Astrocyte (in vitro differentiated cells and primary cell): ENCODE data around the gene RCCD1. TPM values are rescaled to one million over a fixed set of nuclear protein-coding genes. Genes with fewer than 3 reads are reported as not detected.
A peak's percentile ranks its signal among the peaks of the same experiment; 100 is the strongest.

Experiments
- DNase-seq: peaks from one replicate; pipeline ENCODE4 v3.0.0-alpha.2; 2010; ENCODE audit warnings: low read depth
- FAIRE-seq: peaks from 2 replicates; lab custom pipeline; 2011; peaks lifted over from hg19 to GRCh38; lab: Jason Lieb, UNC
- H2AFZ ChIP-seq: 2 replicates; pipeline ENCODE4 v1.6.0; 2012; ENCODE audit warnings: low read depth, low read length, inconsistent platforms
- H3K27ac ChIP-seq: 2 replicates; pipeline ENCODE4 v1.5.1; 2011; ENCODE audit warnings: low read depth, low read length, inconsistent platforms
- H3K27me3 ChIP-seq: 2 replicates; pipeline ENCODE4 v1.6.0; 2011; ENCODE audit warnings: low read length, inconsistent platforms; ENCODE audit not compliant: insufficient read depth
- H3K36me3 ChIP-seq: 2 replicates; pipeline ENCODE4 v1.5.1; 2011; ENCODE audit warnings: low read length, inconsistent platforms; ENCODE audit not compliant: insufficient read depth
- H3K4me1 ChIP-seq: 2 replicates; pipeline ENCODE4 v1.5.1; 2011; ENCODE audit warnings: low read length, inconsistent platforms; ENCODE audit not compliant: insufficient read depth
- H3K4me2 ChIP-seq: 2 replicates; pipeline ENCODE4 v1.6.0; 2012; ENCODE audit warnings: low read length, inconsistent platforms
- H3K4me3 ChIP-seq: 2 replicates; pipeline ENCODE4 v1.5.1; 2011; ENCODE audit warnings: low read depth, mild to moderate bottlenecking, low read length, inconsistent platforms; ENCODE audit not compliant: insufficient read depth
- H3K79me2 ChIP-seq: 2 replicates; pipeline ENCODE4 v1.6.0; 2012; ENCODE audit warnings: mild to moderate bottlenecking, low read length, inconsistent platforms; ENCODE audit not compliant: insufficient read depth
- H3K9ac ChIP-seq: 2 replicates; pipeline ENCODE4 v1.6.0; 2012; ENCODE audit warnings: mild to moderate bottlenecking, low read length, inconsistent platforms
- H3K9me3 ChIP-seq: 2 replicates; pipeline ENCODE4 v1.5.1; 2012; ENCODE audit warnings: low read depth, mild to moderate bottlenecking, low read length, inconsistent platforms; ENCODE audit not compliant: insufficient read depth
- H4K20me1 ChIP-seq: 2 replicates; pipeline ENCODE4 v1.6.0; 2012; ENCODE audit warnings: low read length, inconsistent platforms; ENCODE audit not compliant: insufficient read depth
- H3K27ac Mint-ChIP-seq: one replicate; pipeline ENCODE4 v1.8.0; 2021; ENCODE audit warnings: mild to moderate bottlenecking, mixed read lengths; ENCODE audit not compliant: unreplicated experiment
- H3K27me3 Mint-ChIP-seq: one replicate; pipeline ENCODE4 v1.8.0; 2021; ENCODE audit warnings: low read depth, mixed read lengths; ENCODE audit not compliant: unreplicated experiment
- H3K36me3 Mint-ChIP-seq: one replicate; pipeline ENCODE4 v1.8.0; 2021; ENCODE audit warnings: low read depth, mixed read lengths; ENCODE audit not compliant: unreplicated experiment
- H3K4me1 Mint-ChIP-seq: one replicate; pipeline ENCODE4 v1.8.0; 2021; ENCODE audit warnings: low read depth, mixed read lengths; ENCODE audit not compliant: unreplicated experiment
- H3K4me3 Mint-ChIP-seq: one replicate; pipeline ENCODE4 v1.8.0; 2021; ENCODE audit warnings: mild to moderate bottlenecking, moderate library complexity, mixed read lengths; ENCODE audit not compliant: unreplicated experiment
- H3K9me3 Mint-ChIP-seq: one replicate; pipeline ENCODE4 v1.8.0; 2021; ENCODE audit warnings: mild to moderate bottlenecking, mixed read lengths; ENCODE audit not compliant: unreplicated experiment
- CTCF ChIP-seq: IDR thresholded peaks from 2 replicates; pipeline ENCODE4 v1.5.1; 2011; ENCODE audit warnings: low read depth, mild to moderate bottlenecking, inconsistent platforms, low read length, moderate library complexity; ENCODE audit not compliant: insufficient read depth
- EZH2 ChIP-seq: IDR thresholded peaks from 2 replicates; pipeline ENCODE4 v1.6.1; 2012; ENCODE audit warnings: mild to moderate bottlenecking, low read length, inconsistent platforms; ENCODE audit not compliant: insufficient read depth
- total RNA-seq: library from RNA; stranded (reverse); gene quantifications from 2 replicates; pipeline ENCODE4 v1.2.1, GENCODE V29; 2021

The RCCD1 gene
- total RNA-seq, 1 donor from 2014 or later: 6.8 TPM

- Mint-ChIP-seq H3K27ac (no peak overlapping the region), H3K4me3 (no peak overlapping the region), H3K27me3 (no peaks in the 10 kb centered on the region), H3K36me3 (no peaks in the 10 kb centered on the region), H3K9me3 (no peaks in the 10 kb centered on the region), H3K4me1 (peaks cover 13% of the 10 kb centered on the region)
- no peak for TF ChIP-seq CTCF
- no peak for TF ChIP-seq EZH2
- Histone ChIP-seq H3K27ac (no peak overlapping the region), H3K4me2 (peak overlapping the region; percentile 31), H3K9me3 (no peaks in the 10 kb centered on the region), H3K79me2 (peaks cover 95% of the 10 kb centered on the region), H3K4me3 (no peak overlapping the region), H2AFZ (peak overlapping the region; percentile 50), H3K9ac (peak overlapping the region; percentile 12), H3K4me1 (no peaks in the 10 kb centered on the region), H3K36me3 (peaks cover 10% of the 10 kb centered on the region), H3K27me3 (no peaks in the 10 kb centered on the region), H4K20me1 (peaks cover 4% of the 10 kb centered on the region)
- FAIRE-seq (no peak), DNase-seq (no peak)
These were observed 33.0 kb downstream of the RCCD1 start for GRCh38 chr15:90987561-90988141.

- Histone ChIP-seq H3K79me2 (peaks cover 99% of the 10 kb centered on the region), H3K27me3 (no peaks in the 10 kb centered on the region), H3K4me2 (no peak overlapping the region), H3K36me3 (peaks cover 7% of the 10 kb centered on the region), H2AFZ (no peak overlapping the region), H3K27ac (no peak overlapping the region), H3K9ac (no peak overlapping the region), H4K20me1 (peaks cover 4% of the 10 kb centered on the region), H3K4me1 (no peaks in the 10 kb centered on the region), H3K4me3 (no peak overlapping the region), H3K9me3 (no peaks in the 10 kb centered on the region)
- no peak overlapping the region for H3K27ac Mint-ChIP-seq
- peak overlapping the region; percentile 22 for H3K4me3 Mint-ChIP-seq
- no peaks in the 10 kb centered on the region for H3K27me3 Mint-ChIP-seq
- no peaks in the 10 kb centered on the region for H3K36me3 Mint-ChIP-seq
- H3K4me1 Mint-ChIP-seq: peaks cover 10% of the 10 kb centered on the region
- DNase-seq (no peak), FAIRE-seq (no peak)
- TF ChIP-seq CTCF: no peak
- TF ChIP-seq EZH2: no peak
- no peaks in the 10 kb centered on the region for H3K9me3 Mint-ChIP-seq
These were observed 33.6 kb downstream of the RCCD1 start for GRCh38 chr15:90988296-90988695.

GRCh38 chr15:90989040-90989768 lies 34.5 kb downstream of the RCCD1 start:
- H3K4me2 ChIP-seq: no peak overlapping the region
- no peaks in the 10 kb centered on the region for H3K9me3 ChIP-seq
- H3K36me3 Mint-ChIP-seq: no peaks in the 10 kb centered on the region
- FAIRE-seq: no peak
- peaks cover 99% of the 10 kb centered on the region for H3K79me2 ChIP-seq
- H3K4me3 Mint-ChIP-seq: no peak overlapping the region
- no peaks in the 10 kb centered on the region for H3K27me3 ChIP-seq
- H3K36me3 ChIP-seq: no peaks in the 10 kb centered on the region
- H4K20me1 ChIP-seq: peaks cover 4% of the 10 kb centered on the region
- H3K4me3 ChIP-seq: no peak overlapping the region
- no peaks in the 10 kb centered on the region for H3K9me3 Mint-ChIP-seq
- no peak overlapping the region for H2AFZ ChIP-seq
- no peak overlapping the region for H3K27ac ChIP-seq
- DNase-seq: no peak
- no peaks in the 10 kb centered on the region for H3K27me3 Mint-ChIP-seq
- H3K4me1 Mint-ChIP-seq: peaks cover 10% of the 10 kb centered on the region
- H3K27ac Mint-ChIP-seq: no peak overlapping the region
- no peak overlapping the region for H3K9ac ChIP-seq
- TF ChIP-seq CTCF (no peak), EZH2 (no peak)
- no peaks in the 10 kb centered on the region for H3K4me1 ChIP-seq
